HG02763 (cell line): ENCODE measurements around the gene NOX3.
"Not testable (repeated sequence)": the region's sequence is repeated elsewhere in the genome, so short reads cannot be mapped to it uniquely, and the experiment has no call there.

Experiments
- ATAC-seq: cut with Tn5 transposase; IDR thresholded peaks from one replicate; pipeline ENCODE4 v1.9.1; 2021; ENCODE audit warnings: mild to moderate bottlenecking, moderate library complexity; ENCODE audit not compliant: unreplicated experiment

The NOX3 gene, protein sequence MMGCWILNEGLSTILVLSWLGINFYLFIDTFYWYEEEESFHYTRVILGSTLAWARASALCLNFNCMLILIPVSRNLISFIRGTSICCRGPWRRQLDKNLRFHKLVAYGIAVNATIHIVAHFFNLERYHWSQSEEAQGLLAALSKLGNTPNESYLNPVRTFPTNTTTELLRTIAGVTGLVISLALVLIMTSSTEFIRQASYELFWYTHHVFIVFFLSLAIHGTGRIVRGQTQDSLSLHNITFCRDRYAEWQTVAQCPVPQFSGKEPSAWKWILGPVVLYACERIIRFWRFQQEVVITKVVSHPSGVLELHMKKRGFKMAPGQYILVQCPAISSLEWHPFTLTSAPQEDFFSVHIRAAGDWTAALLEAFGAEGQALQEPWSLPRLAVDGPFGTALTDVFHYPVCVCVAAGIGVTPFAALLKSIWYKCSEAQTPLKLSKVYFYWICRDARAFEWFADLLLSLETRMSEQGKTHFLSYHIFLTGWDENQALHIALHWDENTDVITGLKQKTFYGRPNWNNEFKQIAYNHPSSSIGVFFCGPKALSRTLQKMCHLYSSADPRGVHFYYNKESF

DNA sequence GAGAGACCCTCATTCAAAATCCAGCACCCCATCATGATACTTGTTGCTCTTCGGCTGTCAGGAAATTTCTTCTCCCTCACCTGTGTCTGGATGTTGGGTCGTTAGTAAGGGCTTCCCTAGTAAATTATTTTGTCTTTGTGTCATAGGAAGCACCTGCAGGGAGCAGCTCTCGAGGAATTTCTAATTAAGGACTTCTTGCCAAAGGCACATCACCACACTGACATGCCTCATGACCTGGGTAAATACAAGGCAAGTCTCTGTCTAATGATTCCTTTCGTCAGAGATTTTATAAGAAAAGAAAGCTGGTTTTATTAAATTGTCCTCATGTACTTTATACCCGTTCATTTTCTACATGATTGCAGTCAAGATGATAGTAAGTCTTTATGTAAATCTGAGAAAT lies at the start of gene NOX3:
Gene NOX3 (minus strand): TSS at position 74 of the 400 bp plus-strand sequence. CDS start 39 bp downstream, at position 35.
- no peak for ATAC-seq

DNA sequence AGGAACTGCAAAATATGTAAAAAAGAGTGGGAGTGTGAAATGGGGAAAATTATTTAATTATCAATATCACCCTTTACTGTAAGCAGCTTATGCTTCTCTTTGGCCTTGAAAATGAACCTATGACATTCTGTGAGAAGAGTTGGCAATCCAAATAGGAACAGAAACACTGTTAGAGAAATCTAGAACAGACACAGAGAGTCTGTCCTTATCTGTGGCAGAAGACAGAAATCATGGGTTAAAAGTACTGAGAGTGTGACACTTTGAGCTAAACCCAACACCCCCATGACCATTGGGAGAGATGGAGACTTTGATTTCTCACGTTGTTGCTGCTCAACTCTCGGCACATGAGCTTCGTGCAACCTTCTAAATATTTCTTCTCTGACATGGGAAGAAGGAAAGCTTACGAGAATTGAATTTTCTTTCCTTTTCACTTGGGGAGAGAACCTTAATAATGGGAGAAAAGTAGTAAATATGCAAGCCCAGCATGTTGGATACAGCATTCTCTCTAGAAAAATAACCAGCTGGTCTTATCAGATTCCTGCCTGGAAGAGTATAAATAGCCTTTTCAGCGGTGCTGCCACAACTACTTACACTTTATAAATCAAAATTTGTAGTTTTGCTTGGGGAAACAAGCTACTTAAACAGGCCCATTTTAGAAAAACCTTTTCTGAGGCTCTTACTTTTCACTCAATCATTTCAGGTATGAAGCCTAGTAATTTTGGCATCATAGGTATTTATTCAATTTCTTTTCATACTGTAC lies 49.4 kb upstream of the NOX3 start:
- no peak for ATAC-seq

DNA sequence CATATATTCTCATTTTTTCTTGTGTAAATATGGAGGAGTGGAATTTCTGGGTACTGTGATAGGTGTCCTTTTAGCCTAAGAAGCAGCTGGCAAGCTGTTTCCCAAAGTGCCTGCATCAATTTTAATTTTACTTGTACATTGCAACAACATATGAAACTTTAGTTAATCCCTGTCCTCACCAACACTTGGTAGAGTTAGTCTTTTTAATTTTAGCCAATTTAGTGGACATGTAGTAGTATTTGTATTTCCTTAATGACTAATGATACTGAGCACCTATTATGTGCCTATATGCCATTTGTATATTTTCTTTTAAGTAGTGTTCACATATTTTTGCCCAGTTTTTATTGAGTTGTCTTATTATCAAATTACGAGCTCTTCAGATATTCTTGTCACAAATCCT lies 46.8 kb upstream of the NOX3 start:
- ATAC-seq = no peak

DNA sequence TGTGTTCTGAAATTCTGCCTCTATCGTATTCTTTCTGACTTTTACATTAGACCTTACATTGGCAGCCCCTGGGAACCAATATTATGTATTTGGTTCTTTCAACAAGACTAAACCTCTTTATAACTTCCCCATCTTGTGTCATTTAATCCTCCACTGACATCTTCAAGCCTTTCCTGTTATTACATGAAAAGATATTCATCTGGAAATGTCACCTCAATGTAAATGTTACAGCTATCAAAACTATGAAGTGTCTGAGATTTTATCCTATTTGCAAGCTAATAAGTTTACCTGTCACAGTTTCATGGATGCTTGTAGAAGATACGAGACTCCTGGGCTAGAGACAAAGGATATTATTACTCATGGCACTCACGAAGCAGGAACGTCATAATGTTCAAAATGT lies 43.9 kb upstream of the NOX3 start:
- ATAC-seq = no peak

DNA sequence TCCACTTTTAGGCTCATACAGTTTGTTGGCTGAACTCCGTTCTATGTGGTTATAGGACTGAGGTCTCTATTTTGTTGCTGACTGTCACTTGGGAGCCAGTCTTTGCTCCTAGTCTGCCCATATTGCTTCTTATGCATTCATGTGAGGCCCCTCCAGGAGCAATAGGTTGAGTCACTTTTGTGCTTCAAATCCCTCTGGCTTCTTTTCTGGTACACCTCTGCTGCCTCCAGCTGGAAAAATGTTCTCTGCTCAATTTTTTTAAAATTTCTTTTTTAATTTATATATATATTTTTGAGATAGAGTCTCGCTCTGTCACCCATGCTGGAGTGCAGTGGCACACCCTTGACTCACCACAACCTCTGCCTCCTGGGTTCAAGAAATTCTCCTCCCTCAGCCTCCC lies 42.7 kb upstream of the NOX3 start:
- no peak for ATAC-seq

DNA sequence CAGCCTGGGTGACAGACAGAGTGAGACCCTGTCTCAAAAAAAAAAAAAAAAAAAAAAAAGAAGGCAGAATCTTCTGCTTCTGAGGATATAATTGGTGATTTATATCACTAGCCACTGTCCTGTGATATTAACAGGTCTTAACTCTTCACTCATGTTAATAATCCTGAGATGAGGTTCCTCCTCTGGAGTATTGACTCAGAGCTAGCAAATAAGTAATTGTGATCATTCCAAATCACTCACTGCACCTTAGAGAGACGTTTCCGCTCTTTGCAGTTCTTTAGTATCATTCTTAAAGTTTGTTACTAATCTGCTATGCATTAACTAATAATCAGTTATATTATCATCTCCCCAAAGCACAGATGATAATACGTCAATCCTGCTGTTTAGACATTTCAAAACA lies 41.6 kb upstream of the NOX3 start:
- ATAC-seq = no peak

DNA sequence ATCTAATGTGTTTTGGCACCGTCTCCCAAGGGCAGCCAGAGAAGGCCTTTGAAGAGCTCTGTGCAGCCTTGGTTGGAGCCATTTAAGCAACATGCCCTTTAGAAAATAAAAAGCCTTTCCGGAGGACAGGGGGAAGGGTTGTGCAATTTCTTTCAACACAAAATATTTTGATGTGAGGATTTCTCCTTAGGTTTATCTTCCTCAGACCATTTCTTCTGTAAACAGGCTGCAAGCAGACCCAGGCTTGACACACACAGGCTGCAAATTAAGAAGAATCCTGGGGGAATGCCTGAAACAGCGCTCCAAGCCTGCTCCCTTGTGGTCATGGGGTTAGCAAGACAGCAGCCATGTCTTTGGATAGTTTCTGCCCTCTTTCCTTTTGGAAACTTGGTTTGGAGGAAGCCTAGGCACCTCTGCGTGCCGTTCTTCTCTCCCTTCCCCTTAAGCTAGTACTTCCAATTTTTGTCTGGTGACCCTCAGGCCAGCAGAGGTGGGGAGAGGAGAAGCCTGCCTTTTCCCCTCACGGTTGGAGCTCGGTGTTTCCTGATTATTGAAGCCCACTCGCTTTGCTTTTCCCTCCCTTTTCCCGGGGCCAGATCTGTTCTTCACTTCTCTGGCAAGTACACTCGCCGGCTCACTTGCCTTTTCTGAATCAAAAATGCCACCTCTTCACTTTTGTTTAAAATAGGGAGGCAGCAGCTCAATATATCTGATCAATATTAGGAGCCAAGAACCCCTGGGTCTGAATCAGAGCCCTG lies 39.6 kb upstream of the NOX3 start:
- ATAC-seq = no peak

DNA sequence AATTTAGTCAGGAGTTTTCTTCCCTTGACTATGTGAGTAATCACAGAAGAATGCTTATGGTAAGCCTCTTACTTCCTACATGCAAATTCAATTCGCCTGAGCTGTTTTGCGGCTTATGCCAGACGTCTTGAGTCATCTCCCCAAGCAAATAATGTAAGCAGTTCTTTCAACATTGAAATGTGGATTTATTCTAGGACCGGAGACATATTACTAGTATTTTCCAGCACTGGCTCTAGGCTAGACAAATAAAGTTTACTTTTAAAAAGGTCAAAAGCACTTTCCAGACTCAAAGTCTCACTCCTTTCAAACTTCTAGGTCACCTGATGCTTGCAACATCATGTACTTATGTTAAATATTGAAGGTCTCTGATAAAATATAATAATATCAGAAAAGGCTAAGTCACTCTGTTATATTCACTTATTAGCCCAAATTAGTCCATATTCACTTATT lies 38.1 kb upstream of the NOX3 start:
- peak; percentile 85 for ATAC-seq

DNA sequence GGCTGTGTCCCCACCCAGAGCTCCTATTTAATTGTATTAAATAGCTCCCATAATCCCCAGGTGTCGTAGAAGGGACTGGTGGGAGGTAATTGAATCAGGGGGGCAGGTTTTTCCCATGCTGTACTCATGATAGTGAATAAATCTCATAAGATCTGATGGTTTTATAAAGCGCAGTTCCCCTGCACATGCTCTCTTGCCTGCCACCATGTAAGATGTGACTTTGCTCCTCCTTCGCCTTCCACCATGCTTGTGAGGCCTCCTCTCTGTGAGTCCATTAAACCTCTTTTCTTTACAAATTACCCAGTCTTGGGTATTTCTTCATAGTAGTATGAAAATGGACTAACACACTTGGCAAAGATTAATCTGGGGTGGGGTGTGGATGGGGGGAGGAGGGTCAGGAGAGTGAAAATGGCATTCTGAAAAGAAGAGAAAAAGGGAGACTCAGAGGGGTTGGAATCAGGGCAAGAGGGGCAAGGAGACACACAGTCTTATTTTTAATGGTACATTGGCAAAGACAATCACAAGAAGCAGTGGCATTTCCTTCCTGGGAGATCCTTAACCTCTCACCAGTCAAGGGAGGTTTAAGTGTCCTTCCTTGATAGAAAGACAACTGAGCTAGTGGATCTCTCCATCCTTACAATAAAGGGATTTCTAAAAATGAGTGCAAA lies 37.5 kb upstream of the NOX3 start:
- peak; percentile 10 for ATAC-seq

DNA sequence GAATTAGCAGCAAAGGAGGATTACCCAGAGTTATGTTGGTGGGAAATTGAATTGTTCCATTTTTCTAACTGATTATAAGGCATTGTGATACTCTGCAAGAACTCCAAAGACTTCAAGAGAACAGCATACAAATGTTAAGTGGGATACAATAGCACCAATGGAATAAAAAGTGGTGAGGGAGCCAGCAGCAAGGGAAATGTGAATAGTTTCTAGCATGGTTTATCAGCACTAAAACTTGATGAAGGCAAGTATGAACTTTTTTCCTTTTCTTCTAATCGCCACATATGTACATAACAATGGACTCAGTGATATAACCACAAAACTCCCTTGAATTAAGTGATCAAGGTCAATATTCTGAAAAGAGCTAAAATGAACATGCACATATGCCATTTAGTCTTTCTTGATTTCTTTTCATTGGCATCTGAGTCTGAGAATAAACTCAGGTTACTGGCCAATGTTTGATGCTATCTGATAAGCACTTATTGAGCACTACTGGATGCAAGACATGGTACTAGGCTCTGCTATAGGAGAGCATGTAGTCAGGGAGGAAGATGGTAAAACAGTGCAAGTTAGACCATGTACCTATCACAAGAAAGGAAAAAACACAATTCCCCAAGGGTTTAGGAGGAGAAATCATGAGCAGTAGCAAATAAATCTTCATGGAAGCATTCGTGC lies 36.6 kb upstream of the NOX3 start:
- ATAC-seq = no peak

DNA sequence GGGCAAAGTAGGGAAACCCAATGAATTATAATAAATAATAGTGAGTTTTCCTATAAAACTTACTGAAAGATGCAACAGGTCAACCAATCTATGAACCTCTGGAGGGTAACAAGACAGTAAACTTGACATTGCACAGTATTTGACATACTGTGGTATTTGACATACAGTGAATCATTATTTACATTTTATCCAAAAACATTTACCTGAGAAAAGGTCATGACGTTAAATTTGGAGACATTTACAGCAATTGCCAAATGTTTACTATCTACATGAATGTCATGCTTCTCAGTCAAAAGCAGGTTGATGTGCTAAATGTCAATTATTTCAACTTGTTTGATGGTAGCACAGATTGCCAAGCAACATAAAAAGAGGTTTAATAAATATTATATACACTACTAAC lies 35.8 kb upstream of the NOX3 start:
- ATAC-seq = no peak

DNA sequence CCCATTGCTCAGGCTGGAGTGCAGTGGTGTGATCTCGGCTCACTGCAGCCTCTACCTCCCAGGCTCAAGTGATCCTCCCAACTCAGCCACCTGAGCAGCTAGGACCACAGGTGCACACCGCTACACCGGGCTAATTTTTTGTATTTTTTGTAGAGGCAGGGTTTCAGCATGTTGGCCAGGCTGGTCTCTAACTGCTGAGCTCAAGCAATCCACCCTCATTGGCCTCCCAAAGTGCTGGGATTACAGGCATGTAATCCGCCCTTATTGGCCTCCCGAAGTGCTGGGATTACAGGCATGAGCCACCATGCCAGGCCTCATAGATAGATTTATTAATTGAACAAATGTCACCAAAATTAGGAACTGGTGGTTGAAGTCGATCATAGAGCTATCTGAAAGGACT lies 32.6 kb upstream of the NOX3 start:
- not testable (repeated sequence) for ATAC-seq

DNA sequence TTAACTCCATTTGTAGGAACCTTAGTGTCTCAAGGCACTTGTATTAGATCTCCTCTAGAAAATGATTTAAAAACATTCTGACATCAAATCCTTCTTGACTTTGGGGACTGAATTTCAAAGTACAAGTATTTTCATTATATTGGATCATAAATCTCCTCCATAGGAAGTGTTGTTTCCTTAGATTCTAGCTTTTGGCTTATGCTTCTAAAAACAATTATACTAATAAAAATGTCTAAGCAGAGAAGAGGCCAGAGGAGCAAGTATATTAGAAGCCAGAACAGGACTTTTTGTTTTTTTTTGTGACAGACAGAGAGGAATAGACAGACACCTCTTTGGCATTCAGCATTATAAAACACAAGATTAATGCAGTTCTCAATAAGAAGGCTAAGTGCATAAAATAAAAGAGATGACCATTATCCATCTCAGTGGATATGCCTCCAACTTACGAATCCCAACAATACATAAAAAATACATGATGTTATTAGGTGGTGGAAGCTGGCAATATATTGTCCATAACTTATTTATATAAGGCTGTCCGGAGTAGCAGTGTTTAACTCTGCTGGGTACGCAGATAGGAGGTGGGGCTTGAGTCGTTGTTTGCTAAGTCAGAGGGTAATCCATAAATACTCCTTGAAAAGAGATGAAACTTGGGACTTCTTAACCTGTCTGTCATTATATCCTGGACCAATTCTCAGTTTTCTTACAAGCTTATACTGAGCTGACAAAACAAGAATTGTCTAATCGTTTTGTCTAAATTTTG lies 31.9 kb upstream of the NOX3 start:
- ATAC-seq = no peak

DNA sequence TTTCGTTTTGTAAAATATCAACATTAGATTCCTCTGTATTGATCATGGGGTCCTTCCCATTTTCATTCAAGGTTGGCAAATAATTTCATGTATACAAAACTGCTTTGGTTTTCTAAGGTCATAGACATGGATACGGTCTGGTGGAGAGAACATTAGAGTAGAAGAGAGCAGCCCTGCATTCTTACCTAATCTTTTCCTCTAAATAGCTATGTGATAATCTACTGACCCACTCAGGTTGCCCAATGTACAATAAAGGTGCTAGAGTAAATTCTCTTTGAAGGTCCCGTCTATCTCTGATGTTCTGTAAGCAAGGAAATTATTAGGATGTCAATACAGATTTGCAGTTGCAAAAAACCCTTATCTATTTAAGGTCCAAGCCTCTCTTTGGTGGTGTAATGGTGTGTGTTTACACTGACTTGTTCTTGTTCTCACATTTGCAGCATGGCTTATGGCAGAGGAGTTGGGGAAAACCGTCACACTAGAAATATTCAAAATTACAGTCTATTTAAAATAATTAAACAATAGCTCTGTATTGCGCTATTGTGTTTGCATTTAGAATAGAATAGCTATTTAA lies 31.2 kb upstream of the NOX3 start:
- ATAC-seq = no peak

DNA sequence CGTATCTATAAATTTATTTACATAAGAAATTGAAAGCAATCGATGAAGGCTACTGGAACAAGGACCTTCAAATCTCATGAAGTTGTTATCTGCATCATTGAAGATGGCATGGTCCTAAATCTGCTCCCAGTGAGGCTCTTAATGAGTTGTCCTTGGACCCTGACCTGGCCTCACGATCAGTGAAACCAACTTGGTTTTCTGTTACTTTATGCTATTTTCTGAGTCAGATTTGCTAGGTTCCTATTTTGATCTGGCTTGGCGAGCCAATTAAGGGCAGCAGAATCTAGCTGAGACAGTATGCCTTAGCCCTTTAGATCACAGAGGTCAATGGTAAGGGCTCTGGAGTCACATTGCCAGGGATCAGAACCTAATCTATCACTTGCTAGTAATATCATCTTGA lies 30.1 kb upstream of the NOX3 start:
- no peak for ATAC-seq

DNA sequence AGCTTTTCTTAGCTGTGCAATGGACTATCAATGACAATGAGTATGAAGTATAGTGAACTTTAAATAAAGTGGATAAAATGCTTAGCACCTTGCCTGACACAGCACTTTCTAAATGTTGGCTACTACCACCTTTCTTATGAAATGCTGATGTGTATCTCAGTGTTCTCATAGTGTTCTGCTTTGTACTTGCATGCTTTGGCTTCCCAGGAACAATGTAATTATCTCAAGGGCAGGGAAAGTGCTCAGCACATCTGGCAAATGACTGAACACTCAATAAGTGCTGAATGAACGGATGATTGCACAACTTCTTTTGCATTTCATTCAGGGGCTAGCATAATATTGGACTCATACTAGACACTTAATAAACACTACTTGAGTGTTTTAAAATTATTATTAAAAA lies 28.2 kb upstream of the NOX3 start:
- no peak for ATAC-seq

DNA sequence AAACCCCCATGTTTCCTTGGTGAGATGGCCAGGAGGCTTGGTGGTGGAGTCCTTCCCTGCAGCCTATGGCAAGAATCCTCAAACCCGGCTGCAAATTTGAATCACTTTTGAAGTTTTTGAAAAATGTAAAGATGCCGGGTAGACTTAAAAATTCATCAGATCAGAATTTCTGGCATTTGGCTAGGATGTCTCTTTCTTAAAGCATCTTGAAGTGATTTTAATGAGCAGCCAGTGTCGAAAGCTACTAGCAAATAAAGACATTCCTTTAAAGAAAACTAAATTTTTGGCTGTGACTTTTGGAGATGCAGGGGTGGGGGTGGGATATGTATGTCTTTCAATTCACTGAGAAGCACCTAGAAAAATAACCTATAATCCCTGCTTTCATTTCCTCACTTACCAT lies 25.6 kb upstream of the NOX3 start:
- no peak for ATAC-seq

DNA sequence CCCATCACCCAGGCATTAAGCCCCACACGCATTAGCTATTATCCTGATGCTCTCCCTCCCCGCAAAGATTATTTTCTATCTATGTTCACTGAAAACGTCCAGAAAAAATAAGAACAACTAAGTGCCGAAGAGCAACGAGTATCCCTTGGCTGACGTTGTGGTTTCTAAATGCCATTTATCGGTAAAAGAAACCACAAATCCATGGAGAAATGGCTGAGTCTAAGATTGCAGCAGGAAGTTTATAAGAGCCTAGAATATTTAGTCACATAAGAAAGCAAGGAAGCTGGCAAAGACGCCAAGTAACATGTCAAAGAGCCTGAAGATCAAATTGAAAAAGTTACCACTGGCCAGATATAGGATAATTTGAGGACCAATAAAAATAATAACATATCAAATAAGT lies 18.1 kb upstream of the NOX3 start:
- no peak for ATAC-seq

DNA sequence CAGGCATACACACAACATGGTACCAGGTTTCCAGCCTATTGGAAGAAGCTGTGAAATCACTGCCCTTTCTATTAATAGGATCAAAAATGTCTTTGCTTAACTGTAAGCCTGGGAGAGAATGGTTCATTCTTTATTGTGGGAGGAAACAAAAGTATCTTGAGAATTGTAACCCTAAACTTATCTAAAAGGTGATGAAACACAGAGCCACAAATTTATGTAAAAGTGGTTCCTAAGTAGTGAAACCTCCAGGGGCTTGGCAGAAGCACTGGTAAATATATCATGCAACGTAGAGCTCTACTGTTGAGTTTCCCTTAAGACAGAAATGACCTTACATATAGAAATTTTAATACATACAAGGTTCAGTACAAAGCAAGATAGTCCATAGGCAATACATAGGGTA lies 17.2 kb upstream of the NOX3 start:
- ATAC-seq = no peak
